Measurements from ENCODE around the gene NISCH. TPM values are rescaled to one million over a fixed set of nuclear protein-coding genes. Genes with fewer than 3 reads are reported as not detected.

Gene NISCH
- total RNA-seq, 1 experiment from 2014 or later: 45.7 TPM

DNA sequence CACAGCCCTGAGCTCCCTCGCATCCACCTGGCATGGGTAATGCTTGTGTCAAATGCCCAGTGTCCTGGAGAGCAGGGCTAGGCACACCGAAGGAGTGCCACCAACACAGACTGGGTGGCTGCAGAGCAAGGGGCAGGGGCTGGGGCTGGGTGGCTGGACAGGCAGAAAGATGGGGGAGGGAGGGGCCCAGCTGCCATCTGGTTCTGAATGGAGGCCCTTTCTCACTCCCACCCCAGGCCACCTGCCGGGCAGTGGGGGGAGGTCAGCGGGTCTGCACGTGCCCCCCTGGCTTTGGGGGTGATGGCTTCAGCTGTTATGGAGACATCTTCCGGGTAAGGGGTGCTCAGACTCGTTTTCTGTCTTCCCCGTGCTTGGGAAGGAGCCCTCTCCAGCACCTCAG is 56.7 kb downstream of the NISCH start:
- DNase-seq (ENCODE audit: low read depth): no peak

DNA sequence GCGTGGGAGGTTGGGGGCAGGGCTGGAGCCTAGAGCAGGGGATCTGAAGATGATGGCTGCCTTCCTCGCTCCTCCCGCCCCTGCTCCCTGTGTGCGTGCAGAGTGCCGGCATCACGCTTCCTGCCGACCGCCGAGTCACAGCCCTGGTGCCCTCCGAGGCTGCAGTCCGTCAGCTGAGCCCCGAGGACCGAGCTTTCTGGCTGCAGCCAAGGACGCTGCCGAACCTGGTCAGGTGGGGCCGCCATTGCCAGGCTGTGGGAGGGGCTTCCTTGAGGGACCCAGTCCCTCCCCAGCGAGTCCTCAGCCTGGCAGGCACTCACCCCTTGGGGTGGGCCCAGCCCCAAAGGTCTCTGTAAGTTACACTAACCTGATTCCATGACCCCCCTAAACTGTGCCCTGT is 57.3 kb downstream of the NISCH start:
- DNase-seq (ENCODE audit: low read depth): no peak

DNA sequence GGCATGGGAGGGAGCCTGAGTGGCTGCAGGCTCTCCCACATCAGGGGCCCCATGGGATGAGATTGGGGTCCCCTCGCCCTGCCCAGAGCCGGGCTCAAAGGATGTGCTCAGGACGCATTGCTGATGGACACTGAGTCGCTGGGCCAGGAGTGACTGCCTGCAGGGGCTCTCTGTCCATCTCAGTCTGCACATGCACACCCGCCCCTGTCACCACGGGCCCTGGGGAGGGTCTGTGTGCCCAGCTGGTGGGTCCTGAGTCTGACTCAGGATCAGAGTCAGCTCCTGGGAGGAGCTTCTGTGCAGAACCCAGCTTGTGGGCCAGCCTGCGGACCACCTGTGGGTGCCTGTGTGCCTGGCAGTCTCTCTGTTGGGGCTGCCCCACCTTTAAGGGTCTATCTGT is 57.9 kb downstream of the NISCH start:
- no peak for DNase-seq (ENCODE audit: low read depth)

DNA sequence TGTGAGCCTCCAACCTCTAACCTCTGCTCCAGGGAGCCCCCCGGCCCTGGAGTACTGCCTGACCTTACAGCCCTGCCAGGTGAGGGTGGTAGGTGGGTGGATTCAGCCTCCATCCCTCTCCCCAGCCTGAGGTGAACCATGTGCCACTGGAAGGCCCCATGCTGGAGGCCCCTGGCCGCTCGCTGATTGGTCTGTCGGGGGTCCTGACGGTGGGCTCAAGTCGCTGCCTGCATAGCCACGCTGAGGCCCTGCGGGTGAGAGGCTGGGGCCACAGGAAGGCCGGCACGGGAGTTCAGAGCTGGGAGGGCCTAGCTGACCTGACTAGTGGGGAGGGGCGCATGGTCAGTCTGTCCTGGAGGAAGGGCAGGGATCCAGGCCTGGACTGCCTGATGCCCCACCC is 59.2 kb downstream of the NISCH start:
- no peak for DNase-seq (ENCODE audit: low read depth)

DNA sequence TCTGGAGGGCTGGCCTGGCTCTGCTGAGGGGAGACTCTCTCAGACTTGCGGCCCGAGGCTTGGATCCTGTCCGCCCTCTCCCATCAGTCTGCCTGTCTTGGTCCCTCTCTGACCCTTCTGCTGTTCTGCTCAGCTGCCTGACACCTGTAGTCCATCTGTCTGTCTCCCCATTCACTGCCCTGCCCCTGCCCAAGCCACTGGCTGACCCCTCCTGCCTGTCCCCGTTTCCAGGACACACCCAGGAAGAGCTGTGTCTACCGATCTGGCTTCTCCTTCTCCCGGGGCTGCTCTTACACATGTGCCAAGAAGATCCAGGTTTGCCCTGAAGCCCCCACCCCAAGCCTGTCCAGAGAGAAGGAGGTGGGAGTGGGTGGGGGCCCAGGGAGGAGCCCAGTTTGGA is 59.8 kb downstream of the NISCH start:
- no peak for DNase-seq (ENCODE audit: low read depth)

DNA sequence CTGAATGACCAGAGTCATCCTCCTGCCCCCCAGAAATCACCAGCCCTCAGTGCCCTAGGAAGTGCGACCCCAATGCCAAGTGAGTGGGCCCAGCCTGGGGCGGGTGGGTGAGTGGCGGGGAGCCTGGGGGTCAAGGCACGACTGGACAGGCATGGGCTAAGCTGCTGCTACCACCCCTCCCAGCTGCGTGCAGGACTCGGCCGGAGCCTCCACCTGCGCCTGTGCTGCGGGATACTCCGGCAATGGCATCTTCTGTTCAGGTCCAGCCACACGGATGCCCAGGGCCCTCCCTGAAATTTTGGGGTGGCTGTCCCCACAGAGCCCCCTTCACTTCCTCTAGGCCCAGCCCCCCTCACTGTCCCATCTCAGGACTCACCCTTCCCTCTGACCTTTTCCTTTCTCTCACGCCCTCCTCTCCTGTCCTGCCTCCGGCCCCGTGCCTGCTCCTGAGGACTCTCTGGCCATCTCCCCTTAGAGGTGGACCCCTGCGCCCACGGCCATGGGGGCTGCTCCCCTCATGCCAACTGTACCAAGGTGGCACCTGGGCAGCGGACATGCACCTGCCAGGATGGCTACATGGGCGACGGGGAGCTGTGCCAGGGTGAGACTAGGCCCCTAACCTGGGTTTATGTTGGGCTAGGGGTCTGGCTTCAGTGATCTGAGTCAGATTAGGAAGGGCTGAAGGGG is 61.2 kb downstream of the NISCH start:
- DNase-seq (ENCODE audit: low read depth): no peak

DNA sequence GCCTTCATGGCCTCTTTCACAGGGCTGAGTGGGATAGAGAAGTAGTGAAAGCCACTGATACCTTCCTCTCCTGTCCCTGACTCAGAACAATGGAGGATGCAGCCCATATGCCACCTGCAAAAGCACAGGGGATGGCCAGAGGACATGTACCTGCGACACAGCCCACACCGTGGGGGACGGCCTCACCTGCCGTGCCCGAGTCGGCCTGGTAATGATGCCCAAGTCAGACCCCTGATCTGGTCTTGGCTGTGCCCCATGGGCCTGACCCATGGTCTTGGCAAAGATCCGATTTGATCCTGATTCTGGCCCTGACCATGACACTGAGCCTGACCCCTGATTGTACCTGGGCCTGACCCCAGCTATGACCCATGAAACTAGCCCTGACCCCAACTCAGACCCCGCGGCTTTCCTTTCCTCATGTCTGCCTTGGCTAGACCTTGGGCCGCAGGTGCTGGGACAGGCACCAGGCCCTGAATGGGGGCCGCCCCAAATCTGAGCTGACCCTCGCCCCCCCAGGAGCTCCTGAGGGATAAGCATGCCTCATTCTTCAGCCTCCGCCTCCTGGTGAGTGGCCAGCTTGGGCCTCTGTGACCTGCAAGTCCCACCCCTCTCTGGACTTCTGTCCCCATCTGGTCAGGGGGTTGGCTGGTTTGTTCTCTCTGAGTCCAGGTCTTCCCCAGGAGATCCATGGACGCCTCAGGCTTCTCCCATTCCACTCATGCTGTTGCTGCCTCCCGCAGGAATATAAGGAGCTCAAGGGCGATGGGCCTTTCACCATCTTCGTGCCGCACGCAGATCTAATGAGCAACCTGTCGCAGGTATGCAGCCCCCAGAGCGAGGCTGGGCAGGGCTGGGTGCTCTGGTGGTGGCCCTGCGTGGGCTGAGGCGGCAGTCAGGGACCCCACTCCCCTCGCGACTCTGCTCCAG is 62.7 kb downstream of the NISCH start:
- DNase-seq (ENCODE audit: low read depth): no peak

DNA sequence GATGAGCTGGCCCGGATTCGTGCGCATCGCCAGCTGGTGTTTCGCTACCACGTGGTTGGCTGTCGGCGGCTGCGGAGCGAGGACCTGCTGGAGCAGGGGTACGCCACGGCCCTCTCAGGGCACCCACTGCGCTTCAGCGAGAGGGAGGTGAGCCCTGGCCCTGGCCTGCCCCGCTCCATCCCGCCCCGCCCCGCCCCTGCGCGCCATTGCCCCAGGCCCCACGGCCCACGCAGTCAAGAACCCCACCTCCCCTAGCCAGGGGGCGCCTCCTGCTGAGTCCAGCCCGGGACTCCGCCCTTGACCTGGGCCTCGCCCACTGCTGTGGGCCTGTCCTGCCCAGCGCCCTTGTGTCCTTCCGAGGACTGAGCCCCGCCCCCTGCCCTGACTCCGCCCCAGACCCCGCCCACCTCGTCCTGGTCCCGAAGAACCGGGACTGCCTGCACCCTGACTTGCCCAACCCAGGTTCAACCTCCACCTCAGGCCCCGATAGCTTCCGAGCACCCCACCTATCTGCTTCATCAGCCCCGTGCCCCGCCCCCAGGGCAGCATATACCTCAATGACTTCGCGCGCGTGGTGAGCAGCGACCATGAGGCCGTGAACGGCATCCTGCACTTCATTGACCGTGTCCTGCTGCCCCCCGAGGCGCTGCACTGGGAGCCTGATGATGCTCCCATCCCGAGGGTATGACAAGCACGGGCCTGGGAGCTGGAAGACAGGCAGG is 63.5 kb downstream of the NISCH start:
- no peak for DNase-seq (ENCODE audit: low read depth)

DNA sequence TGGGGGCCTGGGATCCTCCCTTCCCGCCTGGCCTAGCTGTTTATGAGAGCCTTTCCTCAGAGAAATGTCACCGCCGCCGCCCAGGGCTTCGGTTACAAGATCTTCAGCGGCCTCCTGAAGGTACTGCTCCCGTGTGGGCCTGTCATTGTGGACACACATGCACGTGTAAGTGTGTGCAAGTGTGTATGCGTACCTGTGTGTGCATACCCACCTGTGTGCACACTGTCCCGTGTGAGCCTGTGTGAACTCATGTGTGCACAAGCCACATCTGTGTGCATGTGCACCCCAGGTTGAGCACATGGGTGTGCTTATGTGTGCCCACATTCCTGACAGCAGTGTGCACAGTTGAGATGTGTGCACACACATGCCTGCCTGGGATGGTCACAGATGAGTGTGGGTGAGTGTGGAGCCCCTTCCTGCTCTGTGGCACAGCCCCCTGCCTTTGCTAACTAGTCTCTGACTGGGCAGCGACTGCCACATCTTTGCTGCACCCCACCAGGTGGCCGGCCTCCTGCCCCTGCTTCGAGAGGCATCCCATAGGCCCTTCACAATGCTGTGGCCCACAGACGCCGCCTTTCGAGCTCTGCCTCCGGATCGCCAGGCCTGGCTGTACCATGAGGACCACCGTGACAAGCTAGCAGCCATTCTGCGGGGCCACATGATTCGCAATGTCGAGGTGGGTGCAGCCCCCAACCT is 64.2 kb downstream of the NISCH start:
- no peak for DNase-seq (ENCODE audit: low read depth)

DNA sequence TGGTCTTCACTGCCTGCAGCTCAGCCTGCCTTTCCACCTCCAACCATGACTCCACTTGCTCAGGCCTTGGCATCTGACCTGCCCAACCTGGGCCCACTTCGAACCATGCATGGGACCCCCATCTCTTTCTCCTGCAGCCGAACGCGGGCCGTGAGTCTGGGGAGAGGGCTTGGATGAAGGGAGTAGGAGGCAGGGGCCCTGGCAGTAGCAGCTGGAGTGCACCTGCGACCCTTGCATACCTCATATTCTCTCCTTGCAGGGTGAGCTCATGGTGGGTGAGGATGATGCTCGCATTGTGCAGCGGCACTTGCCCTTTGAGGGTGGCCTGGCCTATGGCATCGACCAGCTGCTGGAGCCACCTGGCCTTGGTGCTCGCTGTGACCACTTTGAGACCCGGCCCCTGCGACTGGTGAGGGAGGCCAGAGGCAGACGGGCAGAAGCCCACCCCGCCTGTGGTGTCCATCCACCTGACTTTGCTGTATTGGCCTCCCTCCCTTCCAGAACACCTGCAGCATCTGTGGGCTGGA is 64.8 kb downstream of the NISCH start:
- DNase-seq (ENCODE audit: low read depth): no peak

DNA sequence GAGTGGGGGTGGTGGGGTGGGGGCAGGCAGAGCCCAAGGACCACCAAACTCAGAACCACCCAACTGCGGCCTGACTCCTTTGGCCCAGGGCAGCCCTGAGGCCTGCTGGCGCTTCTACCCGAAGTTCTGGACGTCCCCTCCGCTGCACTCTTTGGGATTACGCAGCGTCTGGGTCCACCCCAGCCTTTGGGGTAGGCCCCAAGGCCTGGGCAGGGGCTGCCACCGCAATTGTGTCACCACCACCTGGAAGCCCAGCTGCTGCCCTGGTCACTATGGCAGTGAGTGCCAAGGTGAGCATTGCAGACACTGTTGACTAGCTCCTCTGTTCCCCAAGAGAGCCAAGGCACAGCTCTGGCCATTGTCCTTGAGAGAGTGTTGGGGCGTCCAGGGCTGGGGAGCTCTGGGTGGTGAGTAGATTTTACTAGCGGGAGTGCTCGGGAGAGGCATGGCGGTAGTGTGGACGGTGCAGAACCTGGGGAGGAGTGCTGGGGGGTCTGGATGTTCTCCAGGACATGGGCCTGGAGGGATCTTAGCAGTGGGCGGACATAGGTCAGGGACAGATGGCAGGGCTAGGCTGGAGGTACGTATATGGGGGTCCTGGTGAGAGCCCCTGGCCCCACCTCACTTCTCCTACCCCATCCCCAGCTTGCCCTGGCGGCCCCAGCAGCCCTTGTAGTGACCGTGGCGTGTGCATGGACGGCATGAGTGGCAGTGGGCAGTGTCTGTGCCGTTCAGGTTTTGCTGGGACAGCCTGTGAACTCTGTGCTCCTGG is 65.5 kb downstream of the NISCH start:
- DNase-seq (ENCODE audit: low read depth): no peak

DNA sequence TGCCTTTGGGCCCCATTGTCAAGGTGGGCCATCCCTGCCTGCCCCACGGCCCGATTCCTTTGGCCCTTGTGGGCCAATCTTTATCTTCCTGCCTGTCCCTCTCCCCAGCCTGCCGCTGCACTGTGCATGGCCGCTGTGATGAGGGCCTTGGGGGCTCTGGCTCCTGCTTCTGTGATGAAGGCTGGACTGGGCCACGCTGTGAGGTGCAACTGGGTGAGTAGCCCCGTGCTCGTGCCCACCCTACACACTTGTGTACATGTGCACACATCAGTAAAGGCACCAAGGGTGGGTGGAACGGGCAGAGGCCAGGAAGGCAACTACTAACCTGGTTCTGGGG is 66.1 kb downstream of the NISCH start:
- no peak for DNase-seq (ENCODE audit: low read depth)

DNA sequence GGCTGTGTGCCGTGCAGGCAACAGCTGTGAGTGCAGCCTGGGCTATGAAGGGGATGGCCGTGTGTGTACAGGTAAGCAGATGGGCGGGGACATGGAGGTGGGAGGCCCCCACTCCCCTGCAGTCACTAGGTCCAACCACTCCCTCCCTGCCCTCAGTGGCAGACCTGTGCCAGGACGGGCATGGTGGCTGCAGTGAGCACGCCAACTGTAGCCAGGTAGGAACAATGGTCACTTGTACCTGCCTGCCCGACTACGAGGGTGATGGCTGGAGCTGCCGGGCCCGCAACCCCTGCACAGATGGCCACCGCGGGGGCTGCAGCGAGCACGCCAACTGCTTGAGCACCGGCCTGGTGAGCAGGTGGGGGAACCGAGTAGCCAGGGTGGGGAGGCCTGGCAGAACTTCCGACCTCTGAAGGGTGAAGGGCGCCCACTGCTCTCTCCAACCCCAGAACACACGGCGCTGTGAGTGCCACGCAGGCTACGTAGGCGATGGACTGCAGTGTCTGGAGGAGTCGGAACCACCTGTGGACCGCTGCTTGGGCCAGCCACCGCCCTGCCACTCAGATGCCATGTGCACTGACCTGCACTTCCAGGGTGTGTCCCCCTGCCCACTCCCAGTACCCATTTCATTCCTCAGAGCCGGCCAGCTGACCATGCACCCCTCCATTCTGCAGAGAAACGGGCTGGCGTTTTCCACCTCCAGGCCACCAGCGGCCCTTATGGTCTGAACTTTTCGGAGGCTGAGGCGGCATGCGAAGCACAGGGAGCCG is 66.7 kb downstream of the NISCH start:
- no peak for DNase-seq (ENCODE audit: low read depth)

DNA sequence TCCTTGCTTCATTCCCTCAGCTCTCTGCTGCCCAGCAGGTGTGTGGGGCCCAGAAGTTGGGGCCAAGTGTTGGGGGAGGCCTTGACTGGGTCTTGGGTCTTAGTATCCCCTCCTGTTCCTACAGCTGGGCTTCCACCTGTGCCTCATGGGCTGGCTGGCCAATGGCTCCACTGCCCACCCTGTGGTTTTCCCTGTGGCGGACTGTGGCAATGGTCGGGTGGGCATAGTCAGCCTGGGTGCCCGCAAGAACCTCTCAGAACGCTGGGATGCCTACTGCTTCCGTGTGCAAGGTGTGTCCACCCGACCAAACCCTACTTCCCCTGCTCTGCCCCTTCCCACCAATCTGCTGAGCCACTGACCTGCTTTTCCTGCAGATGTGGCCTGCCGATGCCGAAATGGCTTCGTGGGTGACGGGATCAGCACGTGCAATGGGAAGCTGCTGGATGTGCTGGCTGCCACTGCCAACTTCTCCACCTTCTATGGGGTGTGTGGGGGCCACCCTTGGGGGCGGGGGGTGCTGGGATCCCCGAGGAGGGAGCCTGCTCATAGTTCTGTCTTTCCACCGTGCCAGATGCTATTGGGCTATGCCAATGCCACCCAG is 67.3 kb downstream of the NISCH start:
- DNase-seq (ENCODE audit: low read depth): no peak

DNA sequence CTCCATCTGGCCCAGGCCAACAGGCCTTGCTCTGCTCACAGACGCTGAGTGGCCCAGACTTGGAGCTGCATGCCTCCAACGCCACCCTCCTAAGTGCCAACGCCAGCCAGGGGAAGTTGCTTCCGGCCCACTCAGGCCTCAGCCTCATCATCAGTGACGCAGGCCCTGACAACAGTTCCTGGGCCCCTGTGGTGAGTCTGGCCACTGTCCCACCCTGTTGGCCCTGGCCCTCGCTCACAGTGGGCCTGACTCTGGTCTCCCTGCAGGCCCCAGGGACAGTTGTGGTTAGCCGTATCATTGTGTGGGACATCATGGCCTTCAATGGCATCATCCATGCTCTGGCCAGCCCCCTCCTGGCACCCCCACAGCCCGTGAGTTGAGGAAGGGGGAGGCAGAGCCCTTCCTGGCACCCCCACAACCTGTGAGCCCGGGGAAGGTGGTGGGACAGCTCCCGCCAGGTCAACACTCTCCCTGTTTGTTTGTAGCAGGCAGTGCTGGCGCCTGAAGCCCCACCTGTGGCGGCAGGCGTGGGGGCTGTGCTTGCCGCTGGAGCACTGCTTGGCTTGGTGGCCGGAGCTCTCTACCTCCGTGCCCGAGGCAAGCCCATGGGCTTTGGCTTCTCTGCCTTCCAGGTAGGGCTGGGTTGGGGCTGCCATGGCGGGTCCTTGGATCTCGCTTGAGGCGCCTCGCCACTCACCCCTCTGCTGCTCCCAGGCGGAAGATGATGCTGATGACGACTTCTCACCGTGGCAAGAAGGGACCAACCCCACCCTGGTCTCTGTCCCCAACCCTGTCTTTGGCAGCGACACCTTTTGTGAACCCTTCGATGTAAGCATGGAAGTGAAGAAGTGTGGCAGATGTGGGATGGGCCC is 68.2 kb downstream of the NISCH start:
- no peak for DNase-seq (ENCODE audit: low read depth)

DNA sequence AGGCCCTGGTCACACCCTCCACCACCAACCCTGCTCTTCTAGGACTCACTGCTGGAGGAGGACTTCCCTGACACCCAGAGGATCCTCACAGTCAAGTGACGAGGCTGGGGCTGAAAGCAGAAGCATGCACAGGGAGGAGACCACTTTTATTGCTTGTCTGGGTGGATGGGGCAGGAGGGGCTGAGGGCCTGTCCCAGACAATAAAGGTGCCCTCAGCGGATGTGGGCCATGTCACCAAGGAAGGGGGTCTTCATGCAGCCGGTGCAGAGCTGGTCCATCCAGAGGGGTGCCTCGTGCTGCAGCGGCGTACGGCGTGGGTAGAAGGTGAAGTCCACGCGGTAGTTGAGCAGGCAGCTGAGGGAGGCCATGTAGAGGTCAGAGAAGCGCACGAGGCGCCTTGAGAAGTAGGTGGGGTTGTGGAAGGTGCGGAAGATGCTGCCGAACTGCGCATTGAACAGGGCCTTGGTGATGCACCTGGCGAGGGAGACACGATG is 68.9 kb downstream of the NISCH start:
- DNase-seq (ENCODE audit: low read depth): no peak

DNA sequence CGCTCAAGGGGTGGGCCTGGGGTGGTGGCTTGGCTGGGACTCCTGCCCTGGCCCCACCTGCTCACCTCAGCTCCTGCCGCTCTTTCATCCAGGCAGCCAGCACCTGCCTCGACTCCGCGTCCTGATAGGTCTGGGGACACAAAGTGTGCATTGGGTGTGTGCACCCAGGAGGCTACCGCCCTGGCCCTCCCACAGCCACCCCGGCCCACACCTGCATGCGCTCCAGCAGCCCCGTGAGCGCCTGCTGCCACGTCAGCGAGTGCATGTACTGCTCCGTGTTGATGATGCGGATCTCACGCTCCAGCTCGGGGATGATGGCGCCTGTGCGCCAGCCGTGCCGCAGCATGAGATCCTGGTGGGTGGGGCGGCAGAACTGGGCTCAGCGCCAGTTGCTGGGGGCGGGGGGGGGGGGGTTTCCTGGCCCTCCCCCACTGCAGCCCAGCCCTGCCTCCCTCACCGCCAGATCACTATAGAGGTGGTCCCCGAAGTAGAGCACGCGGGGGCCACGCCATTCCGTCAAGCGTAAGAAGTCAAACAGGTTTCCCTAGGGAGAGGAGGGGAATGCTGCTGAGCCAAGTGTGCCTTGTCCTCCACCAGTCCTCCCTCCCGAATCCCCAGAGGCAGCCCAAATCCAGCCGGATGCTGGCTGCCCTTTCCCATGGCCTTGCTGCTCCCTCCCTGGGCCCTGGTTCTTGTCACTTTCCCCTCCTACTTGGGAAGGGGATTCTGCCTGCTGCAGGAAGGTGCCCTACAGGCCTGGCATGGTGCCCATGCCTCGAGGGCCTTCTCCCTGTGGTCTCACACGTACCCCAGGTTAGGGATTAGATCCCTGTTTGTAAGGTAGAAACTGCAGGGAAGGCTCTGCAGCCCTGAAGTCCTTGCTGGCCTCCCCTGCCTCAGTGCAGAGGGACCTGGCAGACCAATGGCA is 69.6 kb downstream of the NISCH start:
- DNase-seq (ENCODE audit: low read depth): no peak

All from LHCN-M2 (cell line).